ENCODE results near the gene NOL12.
"Not testable (repeated sequence)": the region's sequence is repeated elsewhere in the genome, so short reads cannot be mapped to it uniquely, and the experiment has no call there.

The NOL12 gene

DNA sequence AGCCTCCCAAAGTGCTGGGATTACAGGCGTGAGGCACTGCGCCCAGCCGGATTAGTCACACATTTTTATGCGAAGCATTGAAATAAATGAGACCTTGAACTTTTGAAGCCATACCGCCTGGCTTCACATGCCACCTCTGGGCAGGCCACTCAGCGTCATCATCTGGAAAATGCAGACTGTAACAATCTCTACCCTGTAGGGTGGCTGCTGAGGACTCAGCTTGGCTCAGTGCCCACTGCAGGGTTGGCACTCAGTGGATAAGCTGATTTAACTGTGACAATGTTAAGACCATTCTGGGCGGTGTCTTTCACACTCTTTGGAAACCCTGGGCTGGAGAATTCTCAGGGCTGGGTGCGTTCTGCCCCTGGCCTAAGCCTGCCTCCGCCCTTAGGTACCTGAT, 38.2 kb upstream of the NOL12 start:
- Histone ChIP-seq H3K4me3 (ENCODE audit: low read depth in 1 of 2, low read length in 2 of 2) (no peak overlapping the region), H3K27me3 (ENCODE audit: control insufficient read depth in 1 of 2, insufficient read depth in 2 of 2, low read length in 2 of 2) (no peaks in the 10 kb centered on the region), H3K27ac (ENCODE audit: low read depth, low read length) (no peak overlapping the region), H3K4me1 (ENCODE audit: insufficient read depth, low read length) (peaks cover 5% of the 10 kb centered on the region), H3K9me3 (ENCODE audit: low read length) (no peaks in the 10 kb centered on the region), H3K36me3 (ENCODE audit: insufficient read depth, low read length) (peaks cover 7% of the 10 kb centered on the region), H3K9ac (ENCODE audit: low read length) (no peak overlapping the region)

DNA sequence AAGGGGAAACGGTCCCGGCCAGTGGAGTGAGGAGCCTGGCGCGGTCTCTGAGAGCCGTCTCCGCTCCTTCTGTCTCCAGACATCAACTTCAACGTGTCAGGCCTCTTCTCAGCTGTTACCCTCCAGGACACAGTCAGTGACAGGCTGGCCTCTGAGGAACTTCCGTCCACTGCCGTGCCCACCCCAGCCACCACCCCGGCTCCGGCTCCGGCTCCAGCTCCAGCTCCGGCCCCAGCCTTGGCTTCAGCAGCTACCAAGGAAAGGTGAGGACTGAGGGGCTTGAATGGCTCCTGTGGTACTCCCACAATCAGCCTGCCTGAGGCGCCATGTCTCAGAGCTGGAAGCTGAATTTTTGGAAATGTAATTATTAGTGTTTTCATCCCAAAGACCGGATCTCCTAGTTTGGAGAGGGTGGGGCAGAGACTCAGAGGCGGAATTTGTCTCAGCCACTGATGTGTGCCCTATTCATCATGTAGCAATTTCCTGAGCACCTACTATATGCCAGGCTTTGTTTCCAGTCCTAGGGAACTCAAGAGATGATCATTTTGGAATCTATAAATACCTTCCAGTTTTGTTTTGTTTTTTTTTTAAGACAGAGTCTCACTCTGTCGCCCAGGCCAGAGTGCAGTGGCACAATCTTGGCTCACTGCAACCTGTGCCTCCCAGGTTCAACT, 35.5 kb upstream of the NOL12 start:
- H3K9me3 ChIP-seq (ENCODE audit: low read length) = no peaks in the 10 kb centered on the region
- no peak overlapping the region for H3K27ac ChIP-seq (ENCODE audit: low read depth, low read length)
- H3K4me3 ChIP-seq (ENCODE audit: low read depth in 1 of 2, low read length in 2 of 2) = no peak overlapping the region
- H3K4me1 ChIP-seq (ENCODE audit: insufficient read depth, low read length) = no peaks in the 10 kb centered on the region
- H3K27me3 ChIP-seq (ENCODE audit: control insufficient read depth in 1 of 2, insufficient read depth in 2 of 2, low read length in 2 of 2) = no peaks in the 10 kb centered on the region
- H3K9ac ChIP-seq (ENCODE audit: low read length) = no peak overlapping the region
- H3K36me3 ChIP-seq (ENCODE audit: insufficient read depth, low read length) = peaks cover 7% of the 10 kb centered on the region

DNA sequence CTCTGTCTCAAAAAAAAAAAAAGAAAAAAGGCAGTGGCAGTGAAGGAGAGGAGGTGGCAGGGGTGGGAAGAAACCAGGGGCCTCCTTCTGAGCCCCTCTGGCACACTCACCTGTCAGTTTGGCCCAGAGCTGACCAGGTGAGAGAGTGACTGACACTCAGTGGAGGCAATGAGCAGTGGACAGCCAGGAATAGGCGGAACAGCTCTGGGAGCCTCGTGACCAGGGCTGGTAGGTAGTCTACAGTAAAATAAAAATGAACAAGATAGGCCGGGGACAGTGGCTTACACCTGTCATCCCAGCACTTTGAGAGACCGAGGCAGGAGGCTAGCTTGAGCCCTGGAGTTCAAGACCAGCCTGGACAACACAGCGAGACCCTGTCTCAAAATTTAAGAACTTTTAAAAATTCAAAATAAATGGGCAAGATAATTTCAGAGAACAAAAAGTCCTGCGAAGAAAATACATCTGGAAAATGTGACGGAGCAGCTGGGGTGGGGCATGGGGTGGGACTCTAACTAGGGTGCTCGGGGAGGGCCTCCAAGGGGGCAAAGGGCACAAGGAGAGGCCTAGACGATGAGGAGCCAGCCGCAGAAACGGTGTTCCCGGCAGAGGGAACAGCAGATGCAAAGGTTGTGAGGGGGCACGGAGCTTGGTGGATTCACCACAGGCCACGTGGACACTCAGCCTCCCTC, 31.4 kb upstream of the NOL12 start:
- Histone ChIP-seq H3K4me1 (ENCODE audit: insufficient read depth, low read length) (peaks cover 6% of the 10 kb centered on the region), H3K9ac (ENCODE audit: low read length) (no peak overlapping the region), H3K27ac (ENCODE audit: low read depth, low read length) (no peak overlapping the region), H3K36me3 (ENCODE audit: insufficient read depth, low read length) (peaks cover 7% of the 10 kb centered on the region), H3K4me3 (ENCODE audit: low read depth in 1 of 2, low read length in 2 of 2) (no peak overlapping the region), H3K9me3 (ENCODE audit: low read length) (no peaks in the 10 kb centered on the region), H3K27me3 (ENCODE audit: control insufficient read depth in 1 of 2, insufficient read depth in 2 of 2, low read length in 2 of 2) (no peaks in the 10 kb centered on the region)

DNA sequence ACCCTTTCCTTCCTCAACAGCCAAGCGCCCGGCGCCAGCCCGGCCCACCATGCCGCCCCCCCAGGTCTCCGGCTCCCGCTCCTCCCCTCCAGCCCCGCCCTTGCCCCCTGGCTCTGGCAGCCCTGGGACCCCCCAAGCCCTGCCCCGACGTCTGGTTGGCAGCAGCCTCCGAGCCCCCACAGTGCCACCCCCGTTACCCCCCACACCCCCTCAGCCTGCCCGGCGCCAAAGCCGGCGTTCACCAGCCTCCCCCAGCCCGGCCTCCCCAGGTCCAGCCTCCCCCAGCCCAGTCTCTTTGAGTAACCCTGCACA, 30.9 kb upstream of the NOL12 start:
- H3K36me3 ChIP-seq (ENCODE audit: insufficient read depth, low read length) = peaks cover 6% of the 10 kb centered on the region
- no peaks in the 10 kb centered on the region for H3K27me3 ChIP-seq (ENCODE audit: control insufficient read depth in 1 of 2, insufficient read depth in 2 of 2, low read length in 2 of 2)
- H3K9me3 ChIP-seq (ENCODE audit: low read length) = no peaks in the 10 kb centered on the region
- no peak overlapping the region for H3K9ac ChIP-seq (ENCODE audit: low read length)
- peaks cover 11% of the 10 kb centered on the region for H3K4me1 ChIP-seq (ENCODE audit: insufficient read depth, low read length)
- no peak overlapping the region for H3K4me3 ChIP-seq (ENCODE audit: low read depth in 1 of 2, low read length in 2 of 2)
- H3K27ac ChIP-seq (ENCODE audit: low read depth, low read length) = no peak overlapping the region

DNA sequence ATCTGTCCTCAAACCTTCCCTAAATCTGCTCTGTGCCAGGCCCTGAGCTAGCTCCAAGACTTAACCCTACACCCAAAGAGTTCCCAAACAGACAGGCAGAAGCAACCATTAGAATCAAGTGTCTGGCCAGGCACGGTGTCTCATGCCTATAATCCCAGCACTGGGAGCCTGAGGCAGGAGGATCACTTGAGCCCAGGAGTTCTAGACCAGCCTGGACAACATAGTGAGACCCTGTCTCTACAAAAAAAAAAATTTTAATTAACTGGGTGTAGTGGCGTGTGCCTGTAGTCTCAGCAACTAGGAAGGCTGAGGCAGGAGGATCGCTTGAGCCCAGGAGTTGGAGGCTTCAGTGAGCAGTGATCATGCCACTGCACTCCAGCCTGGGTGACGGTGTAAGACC, 29.6 kb upstream of the NOL12 start:
- not testable (repeated sequence) for H3K27ac ChIP-seq (ENCODE audit: low read depth, low read length); H3K9me3 ChIP-seq (ENCODE audit: low read length); H3K9ac ChIP-seq (ENCODE audit: low read length); H3K27me3 ChIP-seq (ENCODE audit: control insufficient read depth in 1 of 2, insufficient read depth in 2 of 2, low read length in 2 of 2); H3K36me3 ChIP-seq (ENCODE audit: insufficient read depth, low read length); H3K4me3 ChIP-seq (ENCODE audit: low read depth in 1 of 2, low read length in 2 of 2)
- H3K4me1 ChIP-seq (ENCODE audit: insufficient read depth, low read length) = peaks cover 25% of the 10 kb centered on the region

DNA sequence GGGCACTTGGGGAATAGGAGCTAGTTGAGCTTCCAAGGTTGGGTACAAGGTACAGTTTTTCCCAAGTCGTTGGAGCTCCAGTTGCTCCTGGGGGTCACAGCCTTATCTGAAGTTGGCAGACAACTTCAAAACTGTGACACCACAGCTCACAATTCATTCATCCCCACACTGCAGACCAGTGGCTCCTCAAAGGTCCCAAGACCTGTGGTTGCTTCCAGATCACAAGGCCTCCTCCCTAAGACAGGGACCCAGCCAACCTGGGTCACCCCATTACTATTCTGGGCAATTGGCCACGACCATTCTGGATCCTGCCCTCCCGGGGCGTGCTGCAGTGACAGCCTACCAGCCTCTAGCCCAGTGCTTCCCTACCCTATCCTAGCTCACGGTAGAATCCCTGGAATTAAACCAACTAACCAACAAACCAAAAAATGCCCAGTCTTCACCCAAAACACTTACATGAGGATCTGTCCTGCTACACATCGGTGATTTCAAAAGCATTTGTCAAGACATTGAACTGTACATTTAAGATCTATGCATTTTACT, 28.5 kb upstream of the NOL12 start:
- H3K27me3 ChIP-seq (ENCODE audit: control insufficient read depth in 1 of 2, insufficient read depth in 2 of 2, low read length in 2 of 2) = no peaks in the 10 kb centered on the region
- no peaks in the 10 kb centered on the region for H3K36me3 ChIP-seq (ENCODE audit: insufficient read depth, low read length)
- H3K9me3 ChIP-seq (ENCODE audit: low read length) = no peaks in the 10 kb centered on the region
- H3K9ac ChIP-seq (ENCODE audit: low read length) = peak overlapping the region; percentile 10
- peak overlapping the region; percentile 79 for H3K27ac ChIP-seq (ENCODE audit: low read depth, low read length)
- H3K4me3 ChIP-seq (ENCODE audit: low read depth in 1 of 2, low read length in 2 of 2) = peak overlapping the region; percentile 24 to 56
- H3K4me1 ChIP-seq (ENCODE audit: insufficient read depth, low read length) = peaks cover 34% of the 10 kb centered on the region

DNA sequence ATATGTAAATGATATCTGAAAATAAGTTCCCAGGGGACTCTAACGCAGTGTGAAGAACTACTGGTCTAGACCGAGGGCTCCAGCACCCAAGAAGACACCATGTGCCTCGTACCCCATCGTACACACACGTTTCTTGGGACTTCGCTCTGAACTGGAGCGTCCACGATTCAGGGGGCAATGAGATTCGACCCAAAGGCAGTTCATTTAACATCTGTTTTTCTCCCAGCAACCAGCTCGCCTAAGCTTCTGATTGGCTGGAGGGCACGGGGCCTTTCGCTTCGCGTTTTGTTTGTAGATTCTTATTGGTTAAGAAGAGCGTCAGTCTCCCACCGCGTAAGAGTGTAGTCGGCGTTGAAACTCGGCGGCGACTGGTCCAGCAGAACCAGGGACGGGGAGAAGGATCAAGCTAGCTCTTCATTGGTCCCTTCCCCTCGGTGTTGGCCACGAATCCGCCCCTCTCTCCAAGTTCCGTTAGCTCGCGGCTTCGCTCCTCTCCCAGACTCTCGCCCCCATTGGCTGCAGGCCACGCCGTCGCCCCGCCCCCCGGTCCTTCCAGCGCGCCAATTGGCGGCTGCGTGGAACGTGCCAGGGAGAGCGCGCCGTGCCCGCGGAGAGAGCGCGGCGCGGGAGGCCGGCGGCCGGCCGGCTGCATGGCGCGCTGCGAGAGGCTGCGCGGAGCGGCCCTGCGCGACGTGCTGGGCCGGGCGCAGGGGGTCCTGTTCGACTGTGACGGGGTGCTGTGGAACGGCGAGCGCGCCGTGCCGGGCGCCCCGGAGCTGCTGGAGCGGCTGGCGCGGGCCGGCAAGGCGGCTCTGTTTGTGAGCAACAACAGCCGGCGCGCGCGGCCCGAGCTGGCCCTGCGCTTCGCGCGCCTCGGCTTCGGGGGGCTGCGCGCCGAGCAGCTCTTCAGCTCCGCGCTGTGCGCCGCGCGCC, 27.7 kb upstream of the NOL12 start, which contains the start of gene PDXP:
TSS of gene PDXP (plus strand) at position 591 of the 933 bp plus-strand sequence. CDS start at position 651, 60 bp downstream.
- Histone ChIP-seq H3K9ac (ENCODE audit: low read length) (peak within 1 kb of the TSS; percentile 10), H3K4me1 (ENCODE audit: insufficient read depth, low read length) (peaks cover 36% of the 10 kb centered on the region), H3K27ac (ENCODE audit: low read depth, low read length) (peak within 1 kb of the TSS; percentile 79), H3K27me3 (ENCODE audit: control insufficient read depth in 1 of 2, insufficient read depth in 2 of 2, low read length in 2 of 2) (no peaks in the 10 kb centered on the region), H3K36me3 (ENCODE audit: insufficient read depth, low read length) (no peaks in the 10 kb centered on the region), H3K9me3 (ENCODE audit: low read length) (no peaks in the 10 kb centered on the region), H3K4me3 (ENCODE audit: low read depth in 1 of 2, low read length in 2 of 2) (peak within 1 kb of the TSS; percentile 47 to 74)

DNA sequence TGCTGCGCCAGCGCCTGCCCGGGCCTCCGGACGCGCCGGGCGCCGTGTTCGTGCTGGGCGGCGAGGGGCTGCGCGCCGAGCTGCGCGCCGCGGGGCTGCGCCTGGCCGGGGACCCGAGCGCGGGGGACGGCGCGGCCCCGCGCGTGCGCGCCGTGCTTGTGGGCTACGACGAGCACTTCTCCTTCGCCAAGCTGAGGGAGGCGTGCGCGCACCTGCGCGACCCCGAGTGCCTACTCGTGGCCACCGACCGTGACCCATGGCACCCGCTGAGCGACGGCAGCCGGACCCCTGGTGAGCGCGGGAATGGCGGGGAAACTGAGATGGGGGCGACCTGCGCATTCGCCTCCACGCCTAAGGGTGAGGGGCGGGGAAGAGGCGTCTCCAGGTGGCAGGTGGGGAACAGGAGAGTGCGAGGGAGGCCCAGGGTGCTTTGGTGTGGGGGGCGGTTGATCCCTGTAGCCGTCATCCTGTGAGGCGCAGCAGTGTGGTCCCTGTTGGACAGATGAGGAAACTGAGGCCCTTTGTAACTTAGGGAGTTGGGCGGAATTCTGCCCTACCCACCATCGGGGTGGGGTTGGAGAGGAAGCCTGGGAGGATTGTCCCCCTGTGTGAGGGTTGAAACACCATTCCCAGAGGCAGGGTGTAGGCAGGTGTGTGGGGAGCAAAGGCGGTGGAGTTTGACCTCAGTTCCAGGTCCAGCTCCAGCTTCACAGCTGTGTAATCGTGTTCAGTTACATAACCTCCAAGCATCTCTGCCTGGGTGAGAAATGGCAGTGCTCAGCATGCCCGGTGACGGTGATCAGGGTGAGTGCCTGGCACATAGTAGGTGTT, 26.9 kb upstream of the NOL12 start:
- Histone ChIP-seq H3K27ac (ENCODE audit: low read depth, low read length) (peak overlapping the region; percentile 73), H3K9ac (ENCODE audit: low read length) (peak overlapping the region; percentile 0), H3K36me3 (ENCODE audit: insufficient read depth, low read length) (no peaks in the 10 kb centered on the region), H3K9me3 (ENCODE audit: low read length) (no peaks in the 10 kb centered on the region), H3K4me1 (ENCODE audit: insufficient read depth, low read length) (peaks cover 41% of the 10 kb centered on the region), H3K4me3 (ENCODE audit: low read depth in 1 of 2, low read length in 2 of 2) (peak overlapping the region; percentile 47 to 74), H3K27me3 (ENCODE audit: control insufficient read depth in 1 of 2, insufficient read depth in 2 of 2, low read length in 2 of 2) (no peaks in the 10 kb centered on the region)

DNA sequence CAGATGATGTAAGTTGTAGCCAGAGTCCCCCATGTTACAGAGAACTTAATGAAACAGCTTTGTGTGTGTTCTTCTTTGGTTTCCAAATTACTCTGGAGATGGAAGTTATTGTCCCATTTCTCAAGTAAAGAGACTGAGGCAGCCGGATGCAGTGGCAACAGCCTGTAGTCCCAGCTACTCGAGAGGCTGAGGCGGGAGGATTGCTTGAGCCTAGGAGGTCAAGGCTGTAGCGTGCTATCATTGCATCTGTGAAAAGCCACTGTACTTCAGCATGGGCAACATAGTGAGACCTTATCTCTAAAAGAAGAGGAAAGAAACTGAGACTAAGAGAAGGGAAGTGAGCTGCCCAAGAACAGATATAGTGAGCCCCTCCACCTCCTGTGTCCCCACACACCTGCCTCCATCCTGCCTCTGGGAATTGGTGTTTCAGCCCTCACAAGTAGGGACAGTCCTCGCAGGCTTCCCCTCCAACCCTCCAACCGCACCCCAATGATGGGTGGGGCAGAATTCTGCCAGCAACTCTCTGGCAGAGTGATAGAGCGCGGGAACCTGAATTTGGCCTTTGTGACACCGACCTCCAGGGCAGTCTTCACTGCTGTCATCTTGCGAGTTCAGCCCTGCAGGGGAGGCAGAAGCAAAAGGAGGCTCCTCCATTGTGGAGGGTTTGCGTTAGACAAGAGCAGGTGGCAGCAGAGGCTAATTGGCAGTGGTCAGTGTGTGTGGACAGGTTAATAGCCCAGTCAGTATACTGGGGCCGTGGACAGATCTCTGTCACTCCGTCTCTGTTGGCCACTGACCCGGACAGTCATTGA, 26.0 kb upstream of the NOL12 start:
- peak overlapping the region in 1 of 2 donors; percentile 74 for H3K4me3 ChIP-seq (ENCODE audit: low read depth in 1 of 2, low read length in 2 of 2)
- no peaks in the 10 kb centered on the region for H3K27me3 ChIP-seq (ENCODE audit: control insufficient read depth in 1 of 2, insufficient read depth in 2 of 2, low read length in 2 of 2)
- no peaks in the 10 kb centered on the region for H3K9me3 ChIP-seq (ENCODE audit: low read length)
- no peaks in the 10 kb centered on the region for H3K36me3 ChIP-seq (ENCODE audit: insufficient read depth, low read length)
- H3K4me1 ChIP-seq (ENCODE audit: insufficient read depth, low read length) = peaks cover 41% of the 10 kb centered on the region
- peak overlapping the region; percentile 83 for H3K27ac ChIP-seq (ENCODE audit: low read depth, low read length)
- peak overlapping the region; percentile 23 for H3K9ac ChIP-seq (ENCODE audit: low read length)

DNA sequence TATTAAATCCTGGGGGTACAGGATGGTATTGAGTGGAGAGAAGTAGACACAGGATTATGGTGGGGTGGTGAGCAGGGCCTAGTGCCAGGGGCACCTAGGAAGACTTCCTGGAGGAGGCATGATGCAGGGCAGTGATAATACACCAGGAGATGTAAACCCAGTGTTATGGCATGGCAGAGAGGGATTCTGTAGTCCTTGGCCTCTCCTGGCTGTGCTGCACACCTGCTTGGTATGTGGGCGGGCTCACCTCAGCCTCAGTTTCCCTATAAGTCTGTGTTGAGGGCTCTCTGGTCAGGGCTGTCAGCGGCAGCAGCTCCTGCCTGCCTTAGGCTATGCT, 25.5 kb upstream of the NOL12 start:
- Histone ChIP-seq H3K27ac (ENCODE audit: low read depth, low read length) (peak overlapping the region; percentile 83), H3K9me3 (ENCODE audit: low read length) (no peaks in the 10 kb centered on the region), H3K4me3 (ENCODE audit: low read depth in 1 of 2, low read length in 2 of 2) (peak overlapping the region in 1 of 2 donors; percentile 47), H3K4me1 (ENCODE audit: insufficient read depth, low read length) (peaks cover 41% of the 10 kb centered on the region), H3K27me3 (ENCODE audit: control insufficient read depth in 1 of 2, insufficient read depth in 2 of 2, low read length in 2 of 2) (no peaks in the 10 kb centered on the region), H3K36me3 (ENCODE audit: insufficient read depth, low read length) (peaks cover 2% of the 10 kb centered on the region), H3K9ac (ENCODE audit: low read length) (peak overlapping the region; percentile 23)

Measured in muscle layer of colon (tissue), 2 donors.